A673 (cell line): ENCODE measurements around the gene NEURL3. TPM values are rescaled to one million over a fixed set of nuclear protein-coding genes. Genes with fewer than 3 reads are reported as not detected.

Experiments
- BruUV-seq: library from RNA; stranded (reverse); fragments of 400-500 nt; replicated peaks from 2 replicates; lab custom pipeline; 2021; lab: Mats Ljungman, UMichigan
- CTCF ChIA-PET: fragments of 300-600 bp; sonication (Branson Sonifier 250); formaldehyde crosslinking; loops from one replicate; lab custom pipeline; 2022; ENCODE audit warnings: antibody characterized with exemption; lab: Charles Lee
- POLR2A ChIA-PET: fragments of 300-600 bp; sonication (Branson Sonifier 250); formaldehyde crosslinking; loops from one replicate; lab custom pipeline; 2022; ENCODE audit warnings: antibody characterized with exemption; ENCODE audit not compliant: low non-redundant PET; lab: Charles Lee
- DNase-seq: peaks from one replicate; pipeline ENCODE4 v3.0.0-alpha.2; 2015; ENCODE audit warnings: low spot score
- H3K27ac ChIP-seq: fragments of 200-600 bp; sonication (generic); 2 replicates; pipeline ENCODE4 v1.5.1; 2016; ENCODE audit warnings: mixed run types, low read depth, mild to moderate bottlenecking, mixed read lengths, antibody characterized with exemption, low read length; ENCODE audit not compliant: poor library complexity, severe bottlenecking
- H3K27me3 ChIP-seq: fragments of 200-600 bp; sonication (generic); replicated peaks from 2 replicates; pipeline ENCODE4 v1.6.1; 2017; ENCODE audit warnings: mixed run types, low read depth, mild to moderate bottlenecking, mixed read lengths, antibody characterized with exemption, low read length; ENCODE audit not compliant: insufficient read depth, poor library complexity
- H3K36me3 ChIP-seq: fragments of 200-600 bp; sonication (generic); 2 replicates; pipeline ENCODE4 v1.6.1; 2016; ENCODE audit warnings: mixed run types, mild to moderate bottlenecking, mixed read lengths, antibody characterized with exemption, low read length; ENCODE audit not compliant: insufficient read depth, poor library complexity, severe bottlenecking
- H3K4me1 ChIP-seq: fragments of 200-600 bp; sonication (generic); 2 replicates; pipeline ENCODE4 v1.6.1; 2017; ENCODE audit warnings: mixed run types, mild to moderate bottlenecking, mixed read lengths, antibody characterized with exemption, low read length; ENCODE audit not compliant: insufficient read depth, poor library complexity, severe bottlenecking
- H3K4me3 ChIP-seq: fragments of 200-600 bp; sonication (generic); 2 replicates; pipeline ENCODE4 v1.5.1; 2016; ENCODE audit warnings: low read depth, mixed run types, mild to moderate bottlenecking, mixed read lengths, low read length; ENCODE audit not compliant: poor library complexity, severe bottlenecking
- H3K9me3 ChIP-seq: fragments of 200-600 bp; sonication (generic); 2 replicates; pipeline ENCODE4 v1.6.1; 2016; ENCODE audit warnings: mixed run types, low read depth, mild to moderate bottlenecking, mixed read lengths, antibody characterized with exemption, low read length; ENCODE audit not compliant: poor library complexity, severe bottlenecking
- CTCF ChIP-seq: fragments of 300-800, 200-600 bp; sonication (generic); conservative IDR thresholded peaks from 2 replicates; pipeline ENCODE4 v1.5.1; 2017; ENCODE audit warnings: low read depth, mild to moderate bottlenecking, antibody characterized with exemption, low read length, moderate library complexity, mixed read lengths
- EZH2 ChIP-seq: fragments of 200-600 bp; sonication (generic); IDR thresholded peaks from 2 replicates; pipeline ENCODE4 v1.6.1; 2017; ENCODE audit warnings: borderline replicate concordance, low read depth, mild to moderate bottlenecking, mixed read lengths, antibody characterized with exemption, low read length; ENCODE audit not compliant: poor library complexity, severe bottlenecking
- intact Hi-C: fragments of 100-400 bp; cut with micrococcal nuclease; formaldehyde crosslinking; loops from one replicate; pipeline ENCODE4 v1.10.0; 2022; ENCODE audit not compliant: unreplicated experiment
- total RNA-seq: library from RNA; stranded (reverse); gene quantifications from 2 replicates; pipeline ENCODE4 v1.2.3, GENCODE V29; 2021

NEURL3 gene
- total RNA-seq, 1 experiment from 2014 or later: not detected

GRCh38 chr2:96447726-96448125 lies 57.4 kb downstream of the NEURL3 start:
- Histone ChIP-seq H3K36me3 (no peaks in the 10 kb centered on the region), H3K4me1 (no peaks in the 10 kb centered on the region), H3K27ac (no peak overlapping the region), H3K27me3 (no peaks in the 10 kb centered on the region), H3K9me3 (no peaks in the 10 kb centered on the region), H3K4me3 (no peak overlapping the region)
- BruUV-seq: no TSS peak
- TF ChIP-seq CTCF: no peak
- TF ChIP-seq EZH2: no peak
- ChIA-PET POLR2A (no interaction called here), CTCF (interaction anchor here (0.7 kb wide), 1 partner anchor 44 kb away, joined by 3 read pairs; no protein-coding TSS in a partner anchor)
- no peak for DNase-seq
- intact Hi-C loops: no loop called here

Other genes starting within 250 kb of the NEURL3 start
- gene TMEM127, start 239.4 kb downstream of the NEURL3 start, total RNA-seq: 23.6 and 25.5 TPM in 2 replicates
- gene CIAO1, start 239.1 kb downstream of the NEURL3 start, total RNA-seq: 76.8 and 79.7 TPM in 2 replicates
- 202 and 208 TPM in 2 replicates for gene SNRNP200, start 199.8 kb downstream of the NEURL3 start, total RNA-seq
- 23.5 and 23.9 TPM in 2 replicates for gene ITPRIPL1, start 180.0 kb downstream of the NEURL3 start, total RNA-seq
- gene NCAPH, start 169.6 kb downstream of the NEURL3 start, total RNA-seq: 87.6 and 102 TPM in 2 replicates
- 5.7 and 7.3 TPM in 2 replicates for gene ARID5A, start 31.4 kb upstream of the NEURL3 start, total RNA-seq
- 71.8 and 77.9 TPM in 2 replicates for gene KANSL3, start 133.0 kb upstream of the NEURL3 start, total RNA-seq
- gene FER1L5, start 137.4 kb upstream of the NEURL3 start, total RNA-seq: 1.2 TPM in 2 replicates
- 23.1 and 24.0 TPM in 2 replicates for gene LMAN2L, start 234.7 kb upstream of the NEURL3 start, total RNA-seq